Measurements from ENCODE around the gene EGLN1.
"Not testable (repeated sequence)": the region's sequence is repeated elsewhere in the genome, so short reads cannot be mapped to it uniquely, and the experiment has no call there.

Gene EGLN1

DNA sequence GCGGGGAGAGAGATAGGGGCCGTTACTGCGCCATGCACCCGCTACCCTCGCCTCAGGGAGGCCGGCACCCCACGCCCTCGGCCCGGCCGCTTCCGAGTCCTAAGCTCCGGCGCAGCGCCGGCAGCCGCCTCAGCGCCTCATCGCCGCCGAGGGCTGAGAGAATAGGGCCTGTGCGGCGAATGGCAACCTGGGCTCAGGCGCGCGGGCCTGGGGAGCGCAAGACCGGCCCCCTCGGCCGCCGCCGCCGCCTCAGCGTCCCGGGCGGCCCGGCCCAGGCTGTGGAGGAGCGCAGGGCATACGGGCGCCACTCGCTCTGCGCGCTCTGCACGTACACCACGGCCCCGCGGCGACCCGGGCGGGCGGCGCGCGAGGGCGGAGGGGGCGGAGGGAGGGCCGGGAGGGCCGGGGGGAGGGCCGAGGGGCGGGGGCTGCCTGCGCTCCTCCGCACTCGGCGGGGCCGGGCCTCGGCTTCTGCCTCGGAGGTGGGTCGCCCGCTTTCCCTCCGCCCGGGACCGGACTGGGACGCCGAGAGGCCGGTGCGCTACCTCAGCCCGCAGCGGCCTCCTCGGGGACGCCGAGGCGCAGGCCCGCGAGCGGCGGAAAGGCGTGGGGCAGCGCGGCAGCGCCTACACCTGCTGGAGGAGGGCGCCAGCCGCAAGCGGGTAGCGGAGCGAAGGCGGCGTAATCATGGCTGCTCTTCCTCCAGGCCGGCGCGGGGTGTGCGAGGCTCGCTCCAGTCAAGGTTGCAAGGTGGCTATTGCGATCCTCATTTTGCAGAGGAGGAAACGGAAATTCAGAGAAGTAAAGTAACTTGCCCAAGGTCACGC lies at the start of gene EGLN1:
Gene EGLN1 (minus strand): TSS at position 317 of the 827 bp plus-strand sequence. CDS start 399 bp downstream, outside the sequence.
- DNase-seq, result peak; percentile 90

GRCh38 chr1:231471500-231471899 lies 49.4 kb upstream of the EGLN1 start:
- not testable (repeated sequence) for DNase-seq

GRCh38 chr1:231471027-231471426 lies 48.9 kb upstream of the EGLN1 start:
- not testable (repeated sequence) for DNase-seq

GRCh38 chr1:231467986-231468385 lies 45.9 kb upstream of the EGLN1 start:
- no peak for DNase-seq

DNA sequence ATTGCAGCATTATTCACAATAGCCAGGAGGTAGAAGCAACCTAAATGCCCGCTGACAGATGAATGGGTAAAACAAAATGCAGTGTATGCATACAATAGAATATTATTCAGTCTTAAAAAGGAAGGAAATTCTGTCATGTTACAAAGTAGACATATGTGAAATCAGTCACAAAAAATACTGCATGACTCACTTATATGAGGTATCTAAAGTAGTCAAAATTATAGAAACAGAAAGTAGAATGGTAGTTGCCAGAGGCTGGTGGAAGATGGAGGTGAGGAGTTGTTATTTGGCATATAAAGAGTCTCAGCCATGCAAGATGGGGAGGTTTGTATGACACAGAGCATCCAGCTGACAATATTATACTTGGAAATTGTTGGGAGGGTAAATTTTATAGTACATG lies 43.0 kb upstream of the EGLN1 start:
- no peak for DNase-seq

GRCh38 chr1:231463541-231463940 lies 41.5 kb upstream of the EGLN1 start:
- no peak for DNase-seq

DNA sequence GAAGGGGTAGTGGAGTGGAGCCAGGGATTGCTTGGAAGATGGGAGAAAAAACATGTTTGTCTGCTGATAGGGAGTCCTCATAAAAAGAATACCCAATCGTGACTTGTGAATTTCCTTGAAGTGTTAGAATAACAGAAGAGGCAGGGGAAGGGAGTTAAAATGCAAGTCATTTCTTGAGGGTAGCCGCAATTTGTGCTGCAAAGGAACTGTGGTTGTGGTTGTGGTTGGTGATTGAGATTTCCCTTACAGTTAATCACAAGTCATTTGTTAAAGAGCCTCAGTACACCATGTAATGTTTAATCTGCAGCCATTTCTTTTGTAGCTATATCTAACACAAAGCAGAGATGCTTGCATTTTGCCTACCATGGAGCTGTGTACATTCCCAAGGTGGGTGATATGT lies 38.5 kb upstream of the EGLN1 start:
- DNase-seq, result no peak

DNA sequence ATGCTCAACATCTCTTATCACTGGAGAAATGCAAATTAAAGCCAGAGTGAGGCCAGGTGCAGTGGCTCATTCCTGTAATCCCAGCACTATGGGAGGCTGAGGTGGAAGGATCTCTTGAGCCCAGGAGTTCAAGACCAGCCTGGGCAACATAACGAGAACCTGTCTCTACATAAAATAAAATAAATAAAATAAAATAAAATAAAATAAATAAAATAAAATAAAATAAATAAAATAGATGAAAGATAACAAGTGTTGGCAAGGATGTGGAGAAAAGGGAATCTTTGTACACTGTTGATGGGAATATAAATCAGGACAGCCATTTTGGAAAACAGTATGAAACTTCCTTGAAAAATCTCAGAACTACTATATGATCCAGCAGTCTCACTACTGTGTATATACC lies 37.4 kb upstream of the EGLN1 start:
- DNase-seq, result not testable (repeated sequence)

DNA sequence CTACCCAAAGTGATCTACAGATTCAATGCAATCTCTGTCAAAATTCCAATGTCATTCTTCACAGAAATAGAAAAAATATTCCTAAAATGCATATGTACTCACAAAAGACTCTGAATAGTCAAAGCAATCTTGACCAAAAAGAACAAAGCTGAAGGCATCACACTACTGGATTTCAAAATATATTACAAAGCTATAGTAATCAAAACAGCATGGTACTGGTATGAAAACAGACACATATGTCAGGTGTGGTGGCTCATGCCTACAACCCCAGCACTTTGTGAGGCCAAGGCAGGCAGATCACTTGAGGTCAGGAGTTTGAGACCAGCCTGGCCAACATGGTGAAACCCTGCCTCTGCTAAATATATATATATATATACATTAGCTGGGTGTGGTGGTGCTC lies 35.9 kb upstream of the EGLN1 start:
- DNase-seq, result not testable (repeated sequence)

DNA sequence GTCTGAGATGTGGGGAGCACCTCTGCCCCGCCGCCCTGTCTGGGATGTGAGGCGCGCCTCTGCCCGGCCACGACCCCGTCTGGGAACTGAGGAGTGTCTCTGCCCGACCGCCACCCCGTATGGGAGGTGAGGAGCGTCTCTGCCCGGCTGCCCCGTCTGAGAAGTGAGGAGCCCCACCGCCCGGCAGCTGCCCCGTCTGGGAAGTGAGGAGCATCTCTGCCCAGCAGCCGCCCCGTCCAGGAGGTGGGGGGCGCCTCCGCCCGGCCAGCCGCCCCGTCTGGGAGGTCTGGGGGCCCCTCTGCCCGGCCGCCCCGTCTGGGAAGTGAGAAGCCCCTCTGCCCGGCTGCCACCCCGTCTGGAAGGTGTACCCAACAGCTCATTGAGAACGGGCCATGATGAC lies 32.0 kb upstream of the EGLN1 start:
- not testable (repeated sequence) for DNase-seq

DNA sequence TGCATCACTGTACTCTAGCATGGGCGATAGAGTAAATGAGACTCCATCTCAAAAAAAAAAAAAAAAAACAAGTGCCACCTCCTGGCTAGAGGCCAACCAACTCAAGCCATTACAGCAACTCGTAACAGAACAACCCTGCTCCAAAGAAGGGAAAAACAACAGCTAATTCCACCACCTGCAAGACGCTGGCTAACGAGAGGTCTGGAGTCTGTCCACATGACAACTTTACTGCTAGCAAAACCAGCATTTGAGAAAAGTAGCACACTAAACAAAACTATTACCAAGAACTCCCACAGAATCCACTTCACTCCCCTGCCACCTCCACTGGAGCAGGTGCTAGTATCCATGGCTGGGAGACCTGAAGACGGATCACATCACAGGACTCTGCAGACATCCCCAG lies 24.1 kb upstream of the EGLN1 start:
- DNase-seq, result no peak

DNA sequence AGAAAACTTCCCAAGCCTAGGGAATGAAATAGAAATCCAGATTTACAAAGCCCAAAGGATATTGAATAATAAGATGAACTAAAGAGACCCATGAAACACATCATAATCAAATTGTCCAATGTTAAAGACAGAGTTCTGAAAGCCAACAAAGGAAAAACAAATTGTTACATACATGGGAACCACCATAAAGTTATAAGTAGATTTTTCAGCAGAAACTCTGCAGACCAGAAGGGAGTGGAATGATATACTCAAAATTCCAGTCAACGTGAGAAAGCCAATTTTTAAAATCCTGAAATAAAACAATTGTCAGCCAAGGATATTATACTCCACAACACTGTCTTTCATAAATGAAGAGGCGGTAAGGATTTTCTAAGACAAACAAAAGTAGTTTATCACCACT lies 22.0 kb upstream of the EGLN1 start:
- DNase-seq, result no peak

DNA sequence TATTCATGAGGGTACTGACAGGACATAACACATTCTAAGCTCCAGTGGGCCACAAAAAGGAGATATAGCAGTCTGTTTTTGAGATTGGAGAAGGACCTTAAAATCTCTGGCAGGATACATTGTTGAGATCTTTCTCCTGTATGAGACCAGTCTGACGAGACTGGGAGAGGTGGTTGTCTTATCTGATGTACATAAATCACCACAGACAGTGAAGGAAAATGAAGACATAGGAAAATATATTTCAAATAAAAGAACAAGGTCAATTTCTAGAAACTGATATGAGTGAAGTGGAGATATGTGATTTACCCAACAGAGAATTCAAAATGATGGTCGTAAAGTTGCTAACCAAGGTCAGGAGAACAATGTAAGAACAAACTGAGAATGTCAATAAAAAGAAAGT lies 21.3 kb upstream of the EGLN1 start:
- no peak for DNase-seq

DNA sequence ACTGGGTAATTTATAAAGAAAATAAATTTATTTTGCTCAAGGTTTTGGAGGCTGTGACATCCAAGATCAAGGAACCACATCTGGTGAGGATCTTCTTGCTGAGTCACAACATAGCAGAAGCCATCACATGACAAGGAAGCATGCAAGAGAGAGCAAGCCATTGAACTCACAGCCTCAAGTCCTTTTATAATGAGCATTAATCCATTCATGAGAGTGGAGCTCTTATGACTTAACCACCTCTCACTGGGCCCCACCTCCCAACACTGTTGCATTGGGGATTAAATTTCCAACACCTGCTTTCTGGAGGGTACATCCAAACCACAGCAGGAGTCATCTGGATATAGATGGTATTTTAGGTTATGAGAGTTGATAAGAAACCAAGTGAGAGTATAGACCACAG lies 20.6 kb upstream of the EGLN1 start:
- no peak for DNase-seq

DNA sequence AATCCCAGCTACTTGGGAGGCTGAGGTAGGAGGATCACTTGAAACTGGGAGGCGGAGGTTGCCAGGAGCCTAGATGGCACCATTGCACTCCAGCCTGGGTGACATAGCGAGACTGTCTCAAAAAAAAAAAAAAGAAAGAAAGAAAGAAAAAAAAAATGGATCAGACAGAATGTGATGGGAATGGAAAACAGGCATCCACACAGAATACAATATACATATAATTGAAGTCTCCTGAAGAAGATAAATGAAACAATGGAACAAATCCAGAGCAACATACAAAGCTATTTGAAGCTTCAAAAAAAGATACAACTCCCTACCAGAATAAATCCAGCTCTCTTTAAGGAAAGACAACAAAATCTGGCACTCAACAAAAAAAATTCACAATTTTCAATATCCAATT lies 10.9 kb upstream of the EGLN1 start:
- DNase-seq, result no peak

GRCh38 chr1:231431665-231432415 lies 9.8 kb upstream of the EGLN1 start:
- DNase-seq, result no peak

DNA sequence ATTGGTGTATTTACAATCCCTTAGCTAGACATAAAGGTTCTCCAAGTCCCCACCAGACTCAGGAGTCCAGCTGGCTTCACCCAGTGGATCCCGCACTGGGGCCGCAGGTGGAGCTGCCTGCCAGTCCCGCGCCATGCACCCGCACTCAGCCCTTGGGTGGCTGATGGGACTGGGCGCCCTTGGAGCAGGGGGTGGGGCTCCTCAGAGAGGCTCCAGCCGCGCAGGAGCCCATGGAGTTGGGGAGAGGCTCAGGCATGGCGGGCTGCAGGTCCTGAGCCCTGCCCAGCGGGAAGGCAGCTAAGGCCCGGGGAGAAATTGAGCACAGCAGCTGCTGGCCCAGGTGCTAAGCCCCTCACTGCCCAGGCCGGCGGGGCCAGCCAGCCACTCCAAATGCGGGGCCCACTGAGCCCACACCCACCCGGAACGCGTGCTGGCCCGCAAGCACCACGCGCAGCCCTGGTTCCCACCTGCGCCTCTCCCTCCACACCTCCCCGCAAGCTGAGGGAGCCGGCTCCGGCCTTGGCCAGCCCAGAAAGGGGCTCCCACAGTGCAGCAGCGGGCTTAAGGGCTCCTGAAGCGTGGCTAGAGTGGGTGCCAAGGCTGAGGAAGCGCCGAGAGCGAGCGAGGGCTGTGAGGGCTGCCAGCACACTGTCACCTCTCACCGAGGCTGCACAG lies 8.7 kb upstream of the EGLN1 start:
- DNase-seq, result not testable (repeated sequence)

- DNase-seq, result no peak
Observed at GRCh38 chr1:231428377-231428776, 6.3 kb upstream of the EGLN1 start.

DNA sequence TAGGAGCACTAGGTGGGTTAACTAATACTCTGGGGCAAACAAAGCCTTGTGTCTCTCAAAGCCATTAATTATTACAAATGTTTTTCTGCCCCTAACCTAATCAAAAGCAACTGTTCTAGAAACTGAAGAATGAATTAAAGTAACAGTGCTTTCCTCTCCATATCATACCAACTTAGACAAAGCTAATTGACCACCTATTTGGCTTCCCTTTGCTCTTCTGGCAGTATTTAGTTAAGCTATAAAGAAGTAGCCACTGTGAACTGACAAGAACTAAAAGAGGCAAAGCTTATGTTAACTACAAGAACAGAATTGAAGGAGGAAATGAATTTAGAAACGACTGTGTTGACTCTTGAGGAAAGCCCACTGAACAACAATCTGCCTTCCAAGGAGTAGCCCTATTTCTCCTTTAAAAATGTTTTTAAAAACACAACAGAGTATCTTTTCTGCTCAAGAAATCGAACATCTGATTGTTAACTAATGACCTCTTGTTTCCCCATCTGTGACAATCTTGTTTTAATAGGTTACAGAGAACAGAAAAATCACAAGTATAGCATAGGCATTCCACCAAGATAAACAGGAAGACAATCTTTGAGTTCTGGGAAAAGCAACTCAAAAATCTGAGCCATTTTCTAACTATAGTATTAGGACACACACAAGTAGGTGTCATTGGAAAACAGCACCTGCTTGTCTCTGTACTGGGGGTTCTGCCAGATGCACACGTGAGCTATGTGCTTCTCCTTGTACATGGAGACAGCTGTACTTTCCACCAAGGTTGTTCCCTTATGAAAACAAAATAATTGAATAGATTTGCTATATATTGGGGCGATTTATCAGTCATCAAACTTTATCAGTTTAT lies 3.1 kb upstream of the EGLN1 start:
- no peak for DNase-seq

DNA sequence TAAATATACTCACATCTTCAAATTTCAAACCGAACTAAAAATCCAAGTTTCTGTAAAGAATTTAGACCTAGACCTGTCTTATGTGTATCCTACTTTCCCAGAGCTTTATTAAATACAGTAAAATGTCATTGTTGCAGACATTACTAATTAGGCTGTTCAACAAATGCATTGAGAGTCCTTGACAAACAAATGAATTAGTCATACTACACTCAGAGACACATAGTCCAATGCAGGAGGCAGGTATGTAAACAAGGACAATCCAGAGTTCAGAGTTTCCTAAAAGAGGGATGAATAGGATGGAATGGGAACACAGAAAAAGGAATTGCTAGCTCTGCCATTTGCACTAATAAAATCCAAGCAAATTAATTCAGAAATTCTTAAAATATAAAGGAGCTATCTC lies 1.6 kb upstream of the EGLN1 start:
- DNase-seq, result no peak

DNA sequence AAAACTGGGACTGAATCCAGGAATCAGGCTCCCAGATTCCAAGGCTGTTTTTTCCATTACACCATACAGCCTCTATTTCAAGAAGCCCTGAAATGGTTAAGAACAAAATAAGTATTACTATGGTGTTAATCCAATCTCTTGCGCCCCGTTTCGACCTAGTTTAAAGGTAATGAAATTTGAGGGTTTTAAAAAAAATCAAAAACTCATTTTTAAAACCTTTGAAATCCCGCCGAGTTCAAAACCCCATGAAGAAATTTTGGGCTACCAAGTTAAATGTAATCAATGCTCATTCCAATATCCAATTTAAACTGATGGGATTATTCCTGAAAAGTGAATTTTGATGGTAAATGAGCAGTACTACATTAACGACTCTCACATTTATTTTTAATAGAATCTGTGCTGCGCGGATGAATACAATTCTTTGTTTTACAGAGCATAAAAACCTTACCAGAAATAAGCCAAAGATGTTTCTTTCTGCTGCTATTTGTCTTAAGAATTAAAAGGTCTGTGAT lies 767 bp upstream of the EGLN1 start:
- DNase-seq, result no peak

- peak; percentile 57 for DNase-seq
Observed at GRCh38 chr1:231421546-231421970, 529 bp downstream of the EGLN1 start.

All from NCI-H1092 (cell line).